Measurements from ENCODE around the gene SLC48A1.

DNA sequence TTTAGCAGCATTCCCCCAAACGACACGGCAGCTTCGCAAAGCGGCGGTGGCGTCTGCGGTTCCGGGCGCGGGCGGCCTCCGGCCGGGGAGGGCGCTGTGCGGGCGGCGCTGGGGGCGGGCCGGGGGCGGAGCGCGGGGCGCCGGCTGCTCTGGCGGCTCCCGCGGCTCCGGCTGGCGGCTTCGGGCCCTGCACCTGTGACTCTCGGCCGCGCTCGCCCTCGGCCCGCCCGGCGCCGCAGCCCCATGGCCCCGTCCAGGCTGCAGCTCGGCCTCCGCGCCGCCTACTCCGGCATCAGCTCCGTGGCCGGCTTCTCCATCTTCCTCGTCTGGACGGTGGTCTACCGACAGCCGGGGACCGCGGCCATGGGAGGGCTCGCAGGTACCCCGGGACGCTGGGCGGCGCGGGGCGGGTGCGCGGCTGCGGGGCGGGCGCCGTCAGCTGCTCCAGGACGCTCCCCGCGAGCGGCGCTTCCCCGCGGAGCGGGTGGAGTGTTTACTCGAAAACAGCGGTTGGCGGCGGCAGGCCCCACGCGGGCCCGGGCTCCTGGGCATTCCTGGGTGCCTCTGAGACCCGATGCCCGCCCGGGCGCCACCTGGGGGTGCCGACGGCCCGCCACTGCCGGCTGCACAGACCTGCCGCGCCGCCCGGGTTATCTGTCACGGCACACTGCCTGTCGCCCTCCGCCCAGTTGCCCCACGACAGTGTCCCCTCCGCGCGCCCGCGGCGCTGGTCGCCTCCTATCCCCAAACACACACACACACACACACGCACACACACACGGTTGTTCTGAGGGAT is at the start of gene SLC48A1:
- TF ChIP-seq, protein P1, sequence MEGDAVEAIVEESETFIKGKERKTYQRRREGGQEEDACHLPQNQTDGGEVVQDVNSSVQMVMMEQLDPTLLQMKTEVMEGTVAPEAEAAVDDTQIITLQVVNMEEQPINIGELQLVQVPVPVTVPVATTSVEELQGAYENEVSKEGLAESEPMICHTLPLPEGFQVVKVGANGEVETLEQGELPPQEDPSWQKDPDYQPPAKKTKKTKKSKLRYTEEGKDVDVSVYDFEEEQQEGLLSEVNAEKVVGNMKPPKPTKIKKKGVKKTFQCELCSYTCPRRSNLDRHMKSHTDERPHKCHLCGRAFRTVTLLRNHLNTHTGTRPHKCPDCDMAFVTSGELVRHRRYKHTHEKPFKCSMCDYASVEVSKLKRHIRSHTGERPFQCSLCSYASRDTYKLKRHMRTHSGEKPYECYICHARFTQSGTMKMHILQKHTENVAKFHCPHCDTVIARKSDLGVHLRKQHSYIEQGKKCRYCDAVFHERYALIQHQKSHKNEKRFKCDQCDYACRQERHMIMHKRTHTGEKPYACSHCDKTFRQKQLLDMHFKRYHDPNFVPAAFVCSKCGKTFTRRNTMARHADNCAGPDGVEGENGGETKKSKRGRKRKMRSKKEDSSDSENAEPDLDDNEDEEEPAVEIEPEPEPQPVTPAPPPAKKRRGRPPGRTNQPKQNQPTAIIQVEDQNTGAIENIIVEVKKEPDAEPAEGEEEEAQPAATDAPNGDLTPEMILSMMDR (IDR thresholded peaks at IDR 0.05; ENCODE audit: low read depth, low read length): peak; percentile 34
- no peak for TF ChIP-seq EZH2phosphoT487 (IDR thresholded peaks at IDR 0.05; ENCODE audit: low read depth)
